GM18498 (cell line): ENCODE results near the gene GABRB2.

Experiments used
- ATAC-seq: cut with Tn5 transposase; IDR thresholded peaks from one replicate; pipeline ENCODE4 v1.9.1; 2021; ENCODE audit warnings: mild to moderate bottlenecking, moderate library complexity; ENCODE audit not compliant: unreplicated experiment

GABRB2 gene

DNA sequence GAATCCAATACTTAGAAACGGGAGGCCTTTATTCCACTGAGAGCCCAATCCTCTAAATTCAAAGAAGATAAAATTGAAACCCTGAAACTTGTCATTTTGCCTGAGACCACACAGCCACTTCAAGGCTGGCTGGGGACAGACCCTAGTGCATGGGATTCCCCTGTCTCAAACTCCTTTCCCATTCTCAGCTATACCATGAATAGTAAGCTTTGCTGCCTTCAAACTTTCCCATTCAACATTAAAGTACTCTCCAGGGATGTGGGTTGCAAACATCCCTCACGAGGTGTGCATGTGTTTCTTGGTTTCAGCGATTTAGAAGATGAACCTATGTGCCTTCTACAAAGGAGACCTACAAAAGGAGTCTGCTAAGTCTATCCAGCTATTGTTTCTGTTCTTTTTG is 64.6 kb downstream of the GABRB2 start:
- peak; percentile 44 for ATAC-seq

DNA sequence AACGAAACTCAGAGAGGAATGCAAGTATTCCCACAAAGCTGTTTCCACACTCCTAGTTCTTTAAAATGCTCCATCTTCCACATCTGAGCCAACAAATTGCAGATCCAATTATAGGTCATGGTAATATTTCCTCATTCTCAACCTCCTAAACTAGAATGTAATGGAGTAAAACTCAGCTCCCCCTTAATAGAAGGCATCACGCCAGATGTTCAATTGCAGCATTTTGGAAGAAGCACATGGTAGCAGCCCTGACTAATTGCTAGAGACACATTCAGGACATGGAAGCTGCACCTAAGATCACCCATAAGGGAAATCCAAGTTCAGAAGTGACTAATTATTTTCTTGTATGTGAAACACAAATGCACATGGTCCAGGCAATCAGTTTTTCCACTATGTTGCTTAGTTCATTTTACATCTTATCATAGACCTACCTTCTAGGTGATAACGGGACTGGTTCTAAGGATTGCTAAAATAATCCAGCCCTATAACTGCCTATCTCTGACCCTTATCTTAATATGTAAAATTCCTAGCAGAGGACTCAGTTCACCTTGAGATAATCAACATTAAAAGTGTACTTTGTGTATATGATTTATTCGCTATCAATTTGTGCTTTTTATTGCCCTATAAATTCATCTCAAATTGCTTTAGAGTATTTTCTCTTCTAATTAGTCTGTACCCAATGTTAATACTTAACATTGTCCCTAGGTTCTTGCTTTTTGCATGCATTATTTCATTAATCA is 75.1 kb downstream of the GABRB2 start:
- ATAC-seq: no peak

DNA sequence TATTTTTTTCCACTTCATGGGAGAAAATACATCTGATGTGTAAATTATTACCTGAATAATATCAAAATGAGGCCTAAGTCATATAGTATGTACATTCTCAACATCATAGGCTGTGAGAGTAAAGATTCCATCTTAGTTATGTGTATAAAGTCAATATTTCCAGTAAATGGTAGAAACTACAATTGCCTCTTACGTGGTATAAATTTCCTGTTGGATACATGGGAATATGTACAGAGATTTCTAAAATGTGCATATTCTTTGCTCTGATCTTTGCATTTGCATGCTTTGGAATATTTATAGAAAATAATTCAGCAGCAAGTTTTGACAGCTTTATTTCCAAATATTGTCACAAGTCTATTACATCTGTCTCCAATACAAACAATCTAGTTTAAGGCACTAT is 78.8 kb downstream of the GABRB2 start:
- no peak for ATAC-seq

DNA sequence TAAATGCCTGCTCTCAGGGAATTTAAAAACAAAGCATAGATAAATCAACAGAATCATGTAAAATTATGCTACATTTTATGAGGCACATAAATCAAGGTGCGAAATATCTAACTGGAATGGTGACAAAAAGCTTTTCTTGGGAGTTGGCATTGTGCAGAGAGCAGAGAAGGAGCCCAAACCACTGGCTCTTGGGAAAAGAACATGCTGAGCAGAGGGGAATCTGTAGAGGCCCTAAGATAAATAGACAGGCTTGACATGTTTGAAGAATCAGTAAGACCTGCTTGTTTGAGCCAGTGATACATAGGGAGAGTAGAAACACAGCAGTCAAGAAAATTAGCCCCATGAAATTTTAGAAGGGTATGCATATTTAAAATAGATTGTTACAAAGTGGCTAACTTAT is 85.8 kb downstream of the GABRB2 start:
- ATAC-seq: no peak

DNA sequence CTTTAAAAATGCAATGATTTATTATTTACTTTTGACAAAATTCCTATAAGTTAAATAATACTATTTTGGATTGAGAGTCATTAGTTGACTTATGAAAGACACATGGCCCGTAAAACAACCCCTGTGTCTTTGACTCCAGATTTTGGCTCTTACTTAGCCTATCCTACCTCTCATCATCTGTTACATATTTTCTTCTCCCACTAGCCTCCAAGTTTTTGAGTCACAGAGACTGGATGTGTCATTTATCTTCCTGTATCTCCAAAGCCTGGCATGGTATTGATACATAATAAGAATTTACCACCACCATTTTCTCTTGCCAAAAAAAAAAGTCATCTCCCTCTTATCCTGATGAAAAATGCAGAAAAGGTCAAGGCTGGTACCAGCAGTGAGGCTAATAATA is 99.9 kb downstream of the GABRB2 start:
- no peak for ATAC-seq

DNA sequence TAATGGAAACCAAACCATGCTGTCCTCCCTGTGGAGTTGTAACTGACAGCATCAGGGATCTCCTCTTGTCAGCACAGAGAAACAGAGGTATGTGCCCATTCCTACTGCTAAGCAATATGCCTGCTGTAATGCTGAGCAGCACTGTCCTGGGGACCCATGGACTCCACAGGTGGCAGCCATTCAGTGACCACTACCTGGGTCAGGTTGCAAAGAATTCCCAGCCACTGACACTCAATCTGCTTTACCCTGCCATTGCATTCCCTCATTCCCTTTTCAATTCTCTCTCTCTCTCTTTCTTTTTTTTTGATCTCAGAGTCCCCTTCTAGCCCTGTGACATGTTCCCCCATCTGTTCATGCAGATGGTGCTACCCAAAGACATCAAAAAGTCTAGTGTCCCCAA is 104.1 kb downstream of the GABRB2 start:
- no peak for ATAC-seq

DNA sequence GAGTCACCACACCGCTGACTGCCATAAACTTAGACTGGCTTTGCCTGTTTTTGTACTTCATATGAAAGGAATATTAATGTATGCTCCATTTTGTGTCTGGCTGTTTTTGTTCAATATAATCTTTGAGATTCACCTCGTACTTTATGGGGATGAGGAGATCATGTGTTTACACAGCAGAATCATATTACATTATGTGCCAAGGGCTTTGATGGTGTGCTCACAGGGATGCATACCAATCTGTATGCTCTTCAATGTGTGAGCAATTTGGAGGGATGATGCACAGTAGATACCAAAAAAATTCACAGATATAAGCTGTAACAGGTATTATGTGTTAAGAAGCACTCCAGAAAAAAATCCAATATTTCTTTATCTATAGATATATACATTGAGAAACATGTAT is 113.7 kb downstream of the GABRB2 start:
- ATAC-seq: no peak

DNA sequence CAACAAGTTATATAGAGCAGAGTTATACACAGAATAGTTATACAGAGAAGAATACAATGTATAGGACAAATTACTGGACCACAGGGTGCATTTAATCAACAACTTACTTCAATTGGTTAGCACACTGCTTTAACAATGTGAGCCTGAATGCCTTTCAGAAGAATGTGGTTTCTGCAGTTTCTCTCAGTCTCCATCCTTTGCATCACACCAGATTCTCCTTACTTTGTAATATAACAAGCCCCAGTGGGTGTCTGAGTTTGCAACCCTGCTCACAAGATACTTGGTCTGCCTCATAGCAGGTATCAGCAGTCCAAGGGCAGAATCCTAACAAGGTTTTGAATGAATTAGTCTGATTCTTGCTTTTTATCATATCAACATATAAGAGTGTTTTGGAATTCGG is 114.6 kb downstream of the GABRB2 start:
- no peak for ATAC-seq

DNA sequence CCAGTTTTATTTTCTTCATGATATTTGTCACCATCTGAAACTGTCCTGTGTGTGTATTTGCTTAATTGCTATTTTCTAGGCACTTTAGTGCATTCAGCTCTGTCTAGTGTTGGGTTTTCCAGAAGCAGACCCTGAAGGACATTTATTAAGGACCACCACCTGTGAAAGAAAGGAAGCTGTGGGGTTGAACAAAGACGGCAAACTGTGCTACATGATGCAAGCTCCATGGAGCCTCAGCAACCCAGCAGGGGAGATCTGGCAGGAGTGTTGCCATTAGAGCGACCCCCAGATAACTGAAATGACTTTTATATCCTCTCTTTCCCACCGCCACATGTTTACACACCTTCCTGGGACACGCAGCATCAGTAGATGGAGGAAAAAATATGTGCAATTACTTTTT is 125.5 kb downstream of the GABRB2 start:
- ATAC-seq: no peak

DNA sequence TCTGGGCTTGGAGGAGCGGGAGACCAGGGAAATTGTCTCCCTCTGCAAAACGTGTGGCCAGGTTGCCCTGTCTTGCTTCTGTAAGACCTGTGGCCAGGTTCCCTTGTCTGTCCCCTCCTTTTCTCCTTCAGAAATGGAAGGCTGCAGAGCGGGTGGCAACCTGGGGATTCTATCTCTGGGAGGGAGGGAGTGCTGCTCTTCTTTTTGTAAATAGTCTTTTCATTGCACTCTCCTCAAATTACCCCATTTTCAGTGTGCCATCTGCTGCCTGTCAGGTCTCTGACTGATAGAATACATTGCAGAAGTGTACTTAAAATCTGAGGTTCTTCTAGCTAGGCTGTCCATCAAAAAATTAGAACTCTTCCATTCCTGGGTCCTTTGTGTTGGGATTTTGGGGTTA is 126.0 kb downstream of the GABRB2 start:
- no peak for ATAC-seq

DNA sequence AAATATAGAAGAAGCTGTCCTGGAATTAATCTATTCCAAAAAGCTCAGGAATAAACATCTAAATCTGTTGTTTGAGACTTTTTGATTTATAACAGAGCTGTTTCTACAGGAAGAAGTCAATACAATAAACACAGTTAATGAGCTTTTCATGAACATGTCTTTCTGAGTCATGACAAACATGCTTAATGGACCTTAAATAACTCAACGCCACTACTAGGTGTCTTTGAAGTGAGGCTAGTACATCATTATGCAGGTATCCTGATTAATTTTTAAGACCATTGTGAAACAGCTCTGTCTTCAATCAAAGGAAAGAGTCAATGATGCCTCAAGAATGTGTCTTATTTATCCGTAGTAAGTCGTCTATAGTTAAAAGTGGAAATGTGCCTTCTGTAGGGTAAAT is 131.6 kb downstream of the GABRB2 start:
- no peak for ATAC-seq

DNA sequence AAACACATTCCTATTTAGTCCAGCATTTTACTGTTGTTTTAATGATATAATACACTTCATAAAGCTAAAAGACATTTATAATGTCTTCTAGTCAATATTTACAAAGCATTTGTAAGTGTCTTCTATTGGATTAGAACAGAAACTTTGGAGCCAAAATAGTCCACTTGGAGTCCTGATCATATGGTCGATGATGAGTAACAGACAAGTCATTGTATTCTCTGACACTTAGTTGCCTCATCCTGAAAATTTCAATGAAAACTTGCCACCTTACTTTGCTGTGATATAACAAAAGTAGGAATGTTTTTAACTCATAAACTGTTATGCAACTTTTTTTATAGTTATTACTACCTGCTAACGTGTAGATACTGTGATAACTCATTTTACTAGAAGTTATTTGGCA is 132.5 kb downstream of the GABRB2 start:
- no peak for ATAC-seq

DNA sequence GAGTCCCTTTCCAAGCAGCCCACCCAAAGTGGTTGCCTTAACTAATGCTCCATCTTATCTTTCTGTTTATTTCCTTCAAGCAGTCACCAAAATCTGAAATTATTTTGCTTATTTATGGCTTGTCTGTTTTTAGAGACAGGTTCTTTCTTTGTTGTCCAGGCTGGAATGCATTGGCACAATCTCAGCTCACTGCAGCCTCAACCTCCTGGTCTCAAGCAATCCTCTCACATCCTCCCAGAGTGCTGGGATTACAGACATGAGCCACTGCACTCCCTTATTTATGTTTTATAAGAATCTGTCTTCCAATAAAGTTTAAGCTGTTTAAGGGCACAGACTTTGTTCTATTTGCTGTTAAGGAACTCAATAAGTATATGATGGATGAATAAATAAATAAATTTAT is 133.7 kb downstream of the GABRB2 start:
- no peak for ATAC-seq

DNA sequence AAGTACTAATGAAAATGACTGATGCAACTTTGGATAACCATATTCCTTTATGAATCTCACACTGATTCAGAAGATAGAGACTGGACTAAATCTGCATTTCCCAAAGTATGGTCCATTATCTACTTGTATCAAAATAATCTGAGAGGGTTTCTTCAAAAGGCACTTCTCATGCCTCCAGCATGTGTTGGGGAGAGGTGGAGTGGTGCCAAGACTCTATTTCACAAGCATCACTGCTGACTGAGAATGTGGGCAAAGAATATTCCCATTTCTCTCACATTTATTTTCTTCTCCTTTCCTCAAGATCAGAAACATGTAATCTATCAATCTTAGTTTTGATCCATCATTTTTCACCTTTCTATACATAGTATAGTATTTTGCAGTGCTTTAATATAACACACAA is 135.4 kb downstream of the GABRB2 start:
- no peak for ATAC-seq

DNA sequence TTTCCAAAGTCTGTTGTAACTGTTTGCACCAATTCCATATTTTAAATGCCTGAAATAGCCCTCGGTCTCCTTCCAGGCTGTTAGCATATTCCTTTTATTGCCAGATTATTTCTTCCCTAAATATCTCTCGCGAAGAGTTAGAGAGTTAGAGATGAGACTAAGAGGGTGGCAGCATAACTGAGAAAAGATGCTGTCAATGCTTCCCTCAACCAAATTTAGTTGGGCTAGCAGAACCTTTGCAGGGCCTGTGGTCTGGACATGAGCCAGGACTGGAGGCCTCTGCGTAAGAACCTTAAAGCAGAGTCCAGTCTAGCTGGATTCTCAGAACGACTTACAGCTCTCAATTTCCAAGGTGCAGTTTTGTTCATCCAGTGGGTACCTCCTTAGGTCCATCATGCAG is 135.9 kb downstream of the GABRB2 start:
- no peak for ATAC-seq

DNA sequence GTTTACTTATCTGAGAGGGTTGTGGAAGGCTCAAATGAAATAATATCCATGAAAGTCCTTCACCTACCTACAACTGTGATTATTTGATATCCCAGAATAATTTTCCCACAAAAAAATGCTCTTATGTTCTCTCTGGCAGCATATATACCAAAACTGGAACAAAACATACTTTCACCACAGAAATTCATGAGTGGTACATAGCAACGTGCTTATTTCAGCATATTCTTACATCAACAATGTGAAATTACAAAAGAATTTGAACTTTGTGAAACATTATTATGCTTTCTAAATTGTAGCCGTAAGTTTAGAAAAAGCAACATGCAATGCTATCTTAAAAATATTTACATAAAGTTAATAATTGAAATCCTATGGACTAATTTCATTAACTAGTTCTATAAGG is 137.1 kb downstream of the GABRB2 start:
- no peak for ATAC-seq

DNA sequence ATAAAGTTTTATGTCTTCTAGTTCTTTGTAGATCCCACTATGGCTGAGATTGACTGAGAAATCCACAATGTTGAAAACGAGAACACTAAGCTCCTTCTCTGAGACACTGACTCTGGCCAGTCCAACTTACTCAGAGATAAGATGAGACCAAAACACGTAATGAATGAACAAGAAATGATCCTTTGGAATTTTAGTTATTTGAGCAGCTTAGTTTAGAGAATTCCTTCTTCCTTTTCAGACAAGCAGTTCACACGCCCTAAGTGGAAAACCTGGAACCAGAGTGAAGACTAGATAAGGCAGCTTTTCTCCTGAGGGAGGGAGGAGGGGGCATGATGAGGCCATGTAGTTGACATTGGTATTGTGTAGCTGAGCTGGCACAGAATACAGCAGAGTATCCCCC is 139.6 kb downstream of the GABRB2 start:
- no peak for ATAC-seq

DNA sequence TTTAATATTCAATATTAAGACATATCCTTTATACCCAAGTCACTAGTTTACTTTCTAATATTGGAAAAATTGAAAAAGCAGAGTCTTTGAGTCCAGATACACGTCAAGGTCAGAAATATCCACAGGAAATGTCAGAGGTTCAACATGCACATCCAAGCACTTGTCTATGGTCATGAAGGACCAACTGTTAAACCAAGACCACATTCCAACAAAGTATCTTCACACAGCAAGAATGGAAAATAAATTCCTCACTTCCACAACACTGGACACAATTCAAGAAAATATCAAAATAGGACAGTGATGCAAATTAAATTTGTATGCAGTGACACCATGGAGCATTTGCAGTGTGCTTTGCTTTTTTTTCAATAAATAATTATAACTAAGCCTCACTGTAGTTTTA is 142.5 kb downstream of the GABRB2 start:
- ATAC-seq: no peak

DNA sequence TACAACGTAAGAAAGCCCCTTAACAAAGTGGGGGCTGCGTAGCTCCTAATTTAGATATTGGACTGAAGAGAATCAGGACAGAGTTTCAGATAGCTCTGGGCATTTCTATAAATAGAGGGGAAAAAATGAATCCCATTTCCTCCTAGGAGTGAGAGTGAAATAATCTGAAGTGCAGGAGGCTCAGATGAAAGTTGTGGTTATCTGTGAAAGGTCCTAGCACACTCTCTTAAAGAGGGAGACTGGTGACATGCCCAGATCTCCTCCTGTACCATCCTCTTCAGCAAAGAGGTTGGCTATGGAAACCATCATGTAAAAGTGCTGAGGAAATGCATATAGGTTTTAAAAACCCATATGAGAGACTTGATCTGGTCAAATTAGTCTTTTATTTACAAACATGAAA is 143.4 kb downstream of the GABRB2 start:
- no peak for ATAC-seq

DNA sequence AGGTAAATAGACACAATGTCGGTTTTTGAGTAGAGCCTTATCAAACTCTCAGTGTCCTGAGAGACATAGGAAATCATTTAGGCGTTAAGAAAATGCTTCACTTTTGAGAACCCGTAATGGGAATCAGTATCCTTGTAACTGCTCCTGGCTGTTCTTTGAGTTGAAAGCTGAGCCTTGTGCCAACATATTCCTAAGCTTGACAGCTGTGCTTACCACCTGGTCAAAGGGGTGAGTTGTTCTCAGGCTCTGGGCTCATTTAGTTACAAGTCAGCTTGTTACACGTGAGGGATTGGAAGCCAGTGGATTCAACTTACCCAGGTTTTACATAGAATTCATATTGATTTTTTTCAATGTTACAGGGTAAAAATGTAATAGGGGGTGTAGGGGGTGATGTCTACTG is 145.9 kb downstream of the GABRB2 start:
- no peak for ATAC-seq

DNA sequence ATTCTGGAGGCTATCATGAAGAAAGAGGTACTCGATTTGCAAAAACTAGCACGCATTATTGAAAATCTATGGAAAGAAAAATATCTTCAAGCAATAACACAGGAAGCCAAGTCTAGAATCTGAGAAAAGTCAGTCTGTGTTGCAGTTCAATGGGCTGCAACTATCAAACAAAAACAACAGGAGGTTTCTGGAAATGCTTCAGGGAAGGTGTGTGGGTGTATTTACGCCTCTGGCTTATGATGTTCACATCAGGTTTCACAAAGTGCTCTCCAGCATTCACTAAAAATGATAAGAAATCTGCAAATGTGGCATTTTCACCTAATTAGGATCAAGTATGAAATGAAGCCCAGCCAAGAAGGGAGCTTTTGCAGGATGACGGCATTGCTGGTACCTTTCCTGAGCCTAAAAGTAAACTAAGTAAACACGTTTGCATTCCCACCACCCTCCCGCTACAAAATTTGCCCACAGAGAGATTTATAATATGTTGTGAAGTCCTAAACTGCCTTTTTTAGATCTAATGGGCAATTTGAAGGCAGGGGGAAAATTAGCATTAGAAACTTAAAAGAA is 146.4 kb downstream of the GABRB2 start:
- ATAC-seq: no peak

DNA sequence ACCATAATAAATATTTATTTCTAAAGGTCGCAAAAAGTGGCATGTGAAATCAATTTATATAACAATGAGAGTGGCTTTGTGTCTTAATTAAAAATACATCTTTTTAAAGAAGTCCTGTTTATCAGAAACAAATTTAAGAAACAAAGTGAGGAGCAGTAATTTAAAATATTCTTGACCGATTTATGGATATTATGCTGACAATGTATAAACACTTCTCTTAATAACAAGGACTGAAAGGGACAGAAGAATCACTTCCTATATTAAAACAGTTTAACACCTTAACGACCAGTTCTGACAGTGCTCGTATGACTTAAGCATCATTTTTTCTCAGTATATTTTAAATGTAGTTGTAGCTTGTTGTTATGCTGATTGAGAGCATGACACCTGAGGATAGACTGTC is 149.1 kb downstream of the GABRB2 start:
- ATAC-seq: no peak

DNA sequence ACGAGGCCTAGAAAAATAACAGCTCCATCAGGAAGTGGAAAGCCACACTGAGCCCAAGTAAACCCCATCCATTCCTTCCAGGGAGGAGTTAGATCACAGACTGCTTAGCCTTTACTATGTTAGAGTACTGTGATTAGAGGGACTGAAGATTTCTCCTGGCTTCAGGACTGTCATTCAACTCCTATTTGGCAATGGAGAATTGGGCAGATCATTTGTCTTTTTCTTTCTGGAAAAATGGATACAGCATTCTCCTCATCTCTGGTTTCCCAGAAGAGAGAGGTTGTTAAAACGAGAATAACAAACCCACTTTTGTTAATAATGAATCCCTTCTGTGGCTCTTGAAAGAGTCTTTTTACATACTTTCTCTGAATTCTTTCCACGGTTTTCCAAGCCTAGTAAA is 150.4 kb downstream of the GABRB2 start:
- ATAC-seq: no peak
